ENCODE data around the gene DLG2.

DNA sequence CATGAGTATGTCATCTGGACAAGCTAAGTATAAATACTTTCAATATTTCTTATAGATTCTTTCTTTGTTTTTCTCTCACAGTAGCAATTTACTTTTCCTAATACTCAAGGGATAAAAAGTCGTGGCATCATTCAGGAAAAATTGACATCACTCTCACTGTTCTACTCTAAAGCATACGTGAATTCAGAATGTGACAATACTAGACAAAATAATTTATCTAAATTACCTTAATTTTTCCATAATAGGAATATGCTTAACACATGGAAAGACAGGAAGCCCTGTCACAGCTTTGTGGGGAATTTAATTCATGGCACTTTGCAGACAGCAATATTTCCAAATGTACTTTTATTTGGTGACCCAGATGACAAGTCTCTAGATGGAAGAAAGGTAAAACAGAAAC lies 394.6 kb downstream of the DLG2 start:
- TF ChIP-seq, protein P1, sequence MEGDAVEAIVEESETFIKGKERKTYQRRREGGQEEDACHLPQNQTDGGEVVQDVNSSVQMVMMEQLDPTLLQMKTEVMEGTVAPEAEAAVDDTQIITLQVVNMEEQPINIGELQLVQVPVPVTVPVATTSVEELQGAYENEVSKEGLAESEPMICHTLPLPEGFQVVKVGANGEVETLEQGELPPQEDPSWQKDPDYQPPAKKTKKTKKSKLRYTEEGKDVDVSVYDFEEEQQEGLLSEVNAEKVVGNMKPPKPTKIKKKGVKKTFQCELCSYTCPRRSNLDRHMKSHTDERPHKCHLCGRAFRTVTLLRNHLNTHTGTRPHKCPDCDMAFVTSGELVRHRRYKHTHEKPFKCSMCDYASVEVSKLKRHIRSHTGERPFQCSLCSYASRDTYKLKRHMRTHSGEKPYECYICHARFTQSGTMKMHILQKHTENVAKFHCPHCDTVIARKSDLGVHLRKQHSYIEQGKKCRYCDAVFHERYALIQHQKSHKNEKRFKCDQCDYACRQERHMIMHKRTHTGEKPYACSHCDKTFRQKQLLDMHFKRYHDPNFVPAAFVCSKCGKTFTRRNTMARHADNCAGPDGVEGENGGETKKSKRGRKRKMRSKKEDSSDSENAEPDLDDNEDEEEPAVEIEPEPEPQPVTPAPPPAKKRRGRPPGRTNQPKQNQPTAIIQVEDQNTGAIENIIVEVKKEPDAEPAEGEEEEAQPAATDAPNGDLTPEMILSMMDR (IDR thresholded peaks at IDR 0.05) = no peak
- TF ChIP-seq POLR2A (IDR thresholded peaks at IDR 0.05) = no peak

Measured in ovary (tissue), 3 donors.